HG03460 (cell line): ENCODE data around the gene MEN1.
A peak's percentile ranks its signal among the peaks of the same experiment; 100 is the strongest.
"Not testable (repeated sequence)": the region's sequence is repeated elsewhere in the genome, so short reads cannot be mapped to it uniquely, and the experiment has no call there.

Experiments
- ATAC-seq: cut with Tn5 transposase; IDR thresholded peaks from one replicate; pipeline ENCODE4 v1.9.1; 2021; ENCODE audit not compliant: unreplicated experiment

The MEN1 gene

DNA sequence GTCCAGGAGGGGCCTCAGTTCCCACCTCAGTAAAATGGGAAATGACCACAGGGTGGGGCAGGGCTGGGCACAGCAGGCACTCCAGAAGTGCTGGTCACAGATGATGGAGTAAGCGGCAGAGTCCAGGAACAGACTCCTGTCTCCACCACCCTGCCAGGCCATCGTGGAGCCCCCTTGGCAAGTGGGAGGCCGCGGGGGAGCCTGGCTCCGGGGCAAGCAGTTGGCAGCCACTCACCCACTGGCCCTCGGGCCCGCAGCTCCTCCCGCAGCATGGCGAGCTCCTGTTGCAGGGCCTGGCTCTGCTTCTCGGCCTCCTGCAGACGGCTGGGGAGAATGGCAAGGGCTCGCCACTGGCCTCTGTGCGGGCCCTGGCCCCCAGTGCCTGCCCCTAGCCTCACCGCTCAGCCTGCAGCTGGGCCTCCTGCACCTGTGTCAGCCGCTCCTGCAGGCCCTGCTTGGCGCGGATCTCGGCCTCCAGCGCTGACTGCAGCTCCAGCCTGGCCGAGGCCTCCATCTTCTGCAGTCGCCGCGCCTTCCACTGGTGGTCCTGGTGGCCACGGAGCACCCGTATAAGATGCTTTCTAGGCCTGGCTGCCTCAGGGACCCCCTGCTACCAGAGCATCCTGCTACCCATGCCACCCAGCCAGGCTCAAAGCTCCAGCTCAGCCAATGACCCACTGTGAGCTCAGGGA lies 23.8 kb upstream of the MEN1 start:
- no peak for ATAC-seq

DNA sequence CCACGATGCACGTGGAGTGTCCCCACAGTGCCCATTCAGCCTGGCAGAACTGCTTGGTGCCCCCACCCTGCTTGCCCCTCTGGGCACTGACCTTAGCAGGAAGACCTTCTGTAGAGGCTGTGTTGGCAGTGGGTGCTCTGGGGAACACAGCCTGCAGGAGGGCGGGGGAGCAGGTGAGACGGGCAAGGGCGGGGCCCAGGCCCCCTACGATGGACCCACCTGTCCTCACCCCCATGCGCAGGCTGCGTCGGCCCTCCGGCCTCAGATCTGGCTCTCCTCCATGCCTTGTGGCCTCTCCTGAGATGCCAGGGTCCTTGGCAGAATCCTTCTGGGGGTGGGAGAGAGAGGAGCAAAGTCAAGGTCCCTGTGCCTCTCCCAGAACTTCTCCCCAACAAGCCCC lies 23.2 kb upstream of the MEN1 start:
- no peak for ATAC-seq

DNA sequence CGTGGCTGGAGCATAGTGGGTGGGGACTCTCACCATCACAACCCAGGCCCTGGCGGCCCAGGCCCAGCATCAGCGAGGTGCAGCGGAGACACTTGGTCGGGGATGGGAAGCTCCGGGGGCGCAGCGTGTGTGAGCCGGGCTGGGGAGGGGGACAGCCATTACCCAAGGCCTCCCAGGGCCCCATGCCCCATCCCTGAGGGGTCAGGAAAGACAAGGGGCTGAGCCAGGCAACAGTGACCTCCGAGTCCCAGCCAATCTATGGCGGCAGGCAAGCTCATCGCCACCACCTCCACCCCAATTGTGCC lies 22.8 kb upstream of the MEN1 start:
- no peak for ATAC-seq

DNA sequence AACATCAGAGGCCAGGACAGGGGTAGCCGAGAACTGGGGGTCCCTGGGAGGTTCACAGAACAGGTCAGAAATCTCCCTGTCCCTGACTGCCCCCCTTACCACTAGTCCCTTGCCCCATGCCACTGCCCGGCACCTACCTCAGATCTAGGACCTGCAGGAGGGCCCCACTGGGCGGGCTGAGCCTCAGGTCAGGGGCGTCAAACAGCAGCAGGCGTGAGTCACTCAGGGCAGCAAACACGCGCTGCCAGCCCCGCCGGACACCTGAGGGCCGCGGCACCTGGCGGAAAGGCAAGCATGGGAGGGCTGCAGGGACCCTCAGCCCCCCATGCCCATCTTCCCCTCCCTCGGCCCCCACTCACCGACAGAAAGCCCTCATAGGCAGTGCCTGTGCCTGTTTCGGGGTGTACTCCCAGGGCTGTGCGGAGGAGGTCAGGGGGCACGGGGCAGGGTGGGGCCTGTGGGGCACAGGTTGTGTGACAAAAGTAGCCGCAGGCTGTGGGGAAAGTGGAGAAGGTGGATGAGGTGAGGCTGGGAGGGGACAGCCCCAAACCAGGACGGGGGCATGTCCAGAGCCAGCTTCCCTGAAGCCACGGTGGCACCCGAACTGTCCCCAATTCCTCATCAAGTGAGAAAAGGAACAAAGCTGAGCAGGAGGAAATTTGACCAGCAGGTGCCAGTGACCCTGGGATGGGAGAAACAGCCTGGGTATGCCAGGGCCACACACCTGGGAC lies 22.3 kb upstream of the MEN1 start:
- no peak for ATAC-seq

- ATAC-seq, result no peak
Measured at GRCh38 chr11:64831411-64831891, 21.1 kb upstream of the MEN1 start.

DNA sequence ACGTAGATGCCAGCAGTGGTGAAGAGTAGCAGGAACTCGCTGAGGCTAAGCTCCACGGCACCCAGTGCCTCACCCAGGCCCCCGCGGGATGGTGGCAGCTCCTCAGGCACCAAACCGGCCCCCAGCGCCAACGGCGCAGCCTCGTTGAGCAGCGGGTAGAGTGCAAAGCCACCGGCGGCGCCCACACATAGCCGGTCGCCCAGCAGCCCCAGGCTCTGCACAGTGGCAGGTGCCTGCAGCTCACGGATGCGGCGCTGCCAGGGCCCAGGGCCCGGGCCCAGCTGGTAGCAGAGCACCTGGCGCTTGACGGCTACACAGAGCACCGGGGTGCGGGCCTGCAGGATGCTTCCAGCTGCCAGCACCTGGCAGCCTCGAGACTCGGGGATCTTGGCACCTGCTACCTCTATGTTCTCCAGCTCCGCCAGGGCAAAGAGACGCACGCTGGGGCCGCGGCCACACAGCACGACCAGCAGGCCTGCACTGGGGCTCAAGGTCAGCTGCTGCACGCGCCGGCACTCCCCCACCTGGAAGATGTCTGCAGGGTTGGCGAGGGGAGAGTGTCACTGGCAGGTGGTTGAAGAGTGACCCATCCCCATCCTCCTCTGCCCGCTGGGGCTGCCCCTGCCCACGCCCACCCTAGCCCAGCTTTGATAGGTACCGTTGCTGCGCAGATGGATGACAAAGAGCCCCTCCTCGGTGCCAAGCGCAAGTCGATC lies 19.3 kb upstream of the MEN1 start:
- ATAC-seq, result no peak

- no peak for ATAC-seq
Measured at GRCh38 chr11:64827451-64827839, 17.1 kb upstream of the MEN1 start.

GRCh38 chr11:64826578-64827450 lies 16.5 kb upstream of the MEN1 start:
- ATAC-seq, result no peak

DNA sequence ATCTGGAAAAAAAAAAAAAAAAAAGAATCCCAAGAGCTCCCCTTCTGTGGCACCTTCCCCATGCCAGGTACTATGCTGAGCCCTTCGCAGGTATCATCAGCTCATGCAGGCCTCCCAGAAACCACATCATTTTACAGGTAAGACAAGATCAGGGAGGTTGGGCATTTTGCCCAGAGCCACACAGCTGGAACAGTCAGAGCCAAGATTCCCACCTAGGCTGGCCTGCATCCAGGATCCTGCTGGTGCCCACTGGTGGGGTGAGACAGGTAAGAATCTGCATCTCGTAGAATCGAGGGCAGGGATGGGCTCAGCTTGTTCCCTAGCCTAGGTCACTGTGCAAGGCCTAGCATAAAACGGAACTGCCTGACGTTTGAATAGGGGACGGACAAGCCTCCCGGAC lies 15.7 kb upstream of the MEN1 start:
- ATAC-seq, result no peak

DNA sequence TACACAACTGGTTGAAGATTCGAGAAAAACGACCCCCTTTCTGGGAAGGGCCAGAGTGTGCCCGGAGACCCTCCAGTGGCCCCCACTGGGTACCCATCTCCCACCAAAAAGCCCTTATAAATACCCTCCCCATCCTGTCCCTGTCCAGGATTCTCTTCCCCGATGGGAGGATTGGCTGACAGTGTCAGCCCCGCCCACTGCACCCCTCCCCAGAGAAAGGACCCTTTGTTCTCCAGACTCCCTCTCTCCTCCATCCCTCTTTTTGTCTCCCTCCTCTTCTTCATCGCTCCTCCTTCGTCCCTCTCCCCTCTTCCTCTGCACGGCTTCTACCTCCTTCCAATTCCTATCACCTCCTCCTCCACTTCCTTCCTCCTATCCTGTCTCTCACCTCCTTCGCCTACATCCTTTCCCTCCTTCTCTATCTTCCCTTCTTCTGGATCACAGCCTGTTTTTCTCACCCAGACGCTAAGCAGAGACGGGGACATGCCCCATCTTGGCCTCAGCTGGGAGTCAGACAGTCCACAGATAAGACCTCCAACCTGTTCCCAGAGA lies 13.3 kb upstream of the MEN1 start:
- ATAC-seq, result no peak

DNA sequence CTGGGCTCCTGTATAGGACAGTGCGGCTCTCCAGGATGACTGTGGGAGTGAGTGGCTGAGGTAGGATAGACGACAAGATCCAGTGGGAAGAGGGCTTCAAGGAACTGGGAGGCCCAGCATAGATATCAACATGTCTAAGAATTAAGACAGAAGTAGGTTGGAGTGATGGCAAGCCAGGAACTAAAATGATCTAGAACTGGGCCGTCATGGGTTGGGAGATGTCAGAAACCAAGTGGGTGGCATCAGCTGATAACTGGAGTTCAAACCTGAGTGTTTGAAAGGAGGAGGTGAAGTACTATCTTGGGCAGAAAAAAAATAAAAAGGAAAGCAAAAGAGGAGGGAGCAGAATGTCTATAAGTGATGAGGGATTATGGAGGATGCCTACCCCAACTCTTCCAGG lies 7.1 kb upstream of the MEN1 start:
- no peak for ATAC-seq

- ATAC-seq, result not testable (repeated sequence)
Measured at GRCh38 chr11:64815433-64815832, 5.1 kb upstream of the MEN1 start.

- peak; percentile 57 for ATAC-seq
Measured at GRCh38 chr11:64814712-64815187, 4.4 kb upstream of the MEN1 start.

GRCh38 chr11:64813826-64814225 lies 3.5 kb upstream of the MEN1 start:
- ATAC-seq, result no peak

- no peak for ATAC-seq
Measured at GRCh38 chr11:64810891-64811272, 531 bp upstream of the MEN1 start.

DNA sequence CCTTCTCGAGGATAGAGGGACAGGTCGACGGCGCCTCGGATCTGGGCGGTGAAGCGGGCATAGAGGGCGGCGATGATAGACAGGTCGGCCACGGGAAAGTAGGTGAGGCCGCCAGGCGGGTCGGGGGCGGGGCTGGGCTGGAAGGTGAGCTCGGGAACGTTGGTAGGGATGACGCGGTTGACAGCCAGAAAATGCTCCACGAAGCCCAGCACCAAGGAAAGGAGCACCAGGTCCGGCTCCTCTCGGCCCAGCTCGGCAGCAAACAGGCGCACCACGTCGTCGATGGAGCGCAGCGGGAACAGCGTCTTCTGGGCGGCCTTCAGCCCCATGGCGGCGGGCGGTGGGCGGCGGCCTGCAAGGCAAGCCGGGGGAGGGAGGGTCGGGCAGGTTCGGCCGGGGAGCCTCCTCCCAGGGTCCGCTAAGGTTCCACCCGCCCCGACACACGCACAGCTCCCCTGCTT lies 540 bp downstream of the MEN1 start:
- ATAC-seq, result no peak

GRCh38 chr11:64805481-64805880 lies 4.9 kb downstream of the MEN1 start:
- ATAC-seq, result no peak

DNA sequence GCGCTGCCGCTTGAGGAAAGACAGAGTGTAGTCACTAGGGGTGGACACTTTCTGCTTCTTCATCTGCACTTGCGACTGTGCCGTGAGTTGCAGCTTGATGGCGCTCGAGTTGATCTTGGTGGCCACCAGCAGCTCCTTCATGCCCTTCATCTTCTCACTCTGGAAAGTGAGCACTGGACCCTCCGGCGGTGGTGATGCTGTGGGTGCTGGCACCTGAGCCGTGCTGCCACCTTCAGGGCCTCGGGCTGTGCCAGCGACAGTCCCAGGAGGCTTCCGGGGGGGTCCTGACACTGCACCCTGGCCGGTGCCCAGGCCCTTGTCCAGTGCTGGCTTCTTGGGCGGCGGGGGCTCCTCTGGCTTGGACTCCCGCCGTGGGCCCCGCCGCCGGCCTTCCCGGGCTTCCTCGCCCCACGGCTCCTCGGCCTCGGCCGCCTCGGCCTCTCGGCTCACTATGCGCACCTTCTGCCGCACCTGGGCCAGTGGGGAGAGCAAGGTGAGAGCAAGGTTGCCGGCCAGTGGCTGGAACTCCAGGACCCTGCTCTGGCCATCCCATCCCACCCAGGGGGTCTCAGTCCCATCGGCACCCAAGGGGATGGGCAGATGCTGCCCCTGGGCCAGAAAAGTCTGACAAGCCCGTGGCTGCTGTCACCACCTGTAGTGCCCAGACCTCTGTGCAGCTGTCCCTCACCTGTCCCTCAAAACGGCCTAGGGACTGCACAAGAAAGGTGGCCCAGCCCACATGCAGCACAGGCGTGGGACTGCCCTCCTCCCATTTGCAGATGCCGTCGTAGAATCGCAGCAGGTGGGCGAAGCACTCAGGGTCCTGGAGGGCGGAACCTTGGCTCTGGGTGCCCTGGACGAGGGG lies 5.8 kb downstream of the MEN1 start:
- ATAC-seq, result no peak

DNA sequence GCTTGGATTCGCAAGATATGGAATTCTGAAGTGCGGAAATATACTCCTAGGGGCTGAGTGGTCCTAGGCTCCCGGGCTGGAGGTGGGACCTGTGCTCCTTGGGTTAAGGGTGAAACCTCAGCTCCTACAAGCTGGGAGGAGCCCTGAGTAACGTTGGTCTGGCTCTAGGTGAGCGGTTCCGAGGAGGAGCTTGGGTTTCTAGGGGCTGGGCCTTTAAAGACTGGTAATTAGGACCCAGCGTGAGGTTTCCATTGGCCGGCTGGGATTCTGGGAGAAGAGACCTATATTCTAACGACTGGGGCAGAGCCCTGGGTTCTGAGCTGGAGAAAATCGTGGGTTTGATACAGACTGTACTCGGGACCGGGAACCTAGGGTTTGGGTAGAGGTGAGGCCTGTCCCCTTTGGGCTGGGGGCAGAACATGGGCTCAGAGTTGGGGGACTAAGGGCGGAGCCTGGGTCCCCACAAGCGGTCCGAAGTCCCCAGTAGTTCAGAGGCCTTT lies 6.5 kb downstream of the MEN1 start:
- no peak for ATAC-seq
